ENCODE measurements around the gene ADGRG3. TPM values are rescaled to one million over a fixed set of nuclear protein-coding genes. Genes with fewer than 3 reads are reported as not detected.

The ADGRG3 gene
- total and polyA plus RNA-seq, 2 experiments from 2014 or later, result not detected

DNA sequence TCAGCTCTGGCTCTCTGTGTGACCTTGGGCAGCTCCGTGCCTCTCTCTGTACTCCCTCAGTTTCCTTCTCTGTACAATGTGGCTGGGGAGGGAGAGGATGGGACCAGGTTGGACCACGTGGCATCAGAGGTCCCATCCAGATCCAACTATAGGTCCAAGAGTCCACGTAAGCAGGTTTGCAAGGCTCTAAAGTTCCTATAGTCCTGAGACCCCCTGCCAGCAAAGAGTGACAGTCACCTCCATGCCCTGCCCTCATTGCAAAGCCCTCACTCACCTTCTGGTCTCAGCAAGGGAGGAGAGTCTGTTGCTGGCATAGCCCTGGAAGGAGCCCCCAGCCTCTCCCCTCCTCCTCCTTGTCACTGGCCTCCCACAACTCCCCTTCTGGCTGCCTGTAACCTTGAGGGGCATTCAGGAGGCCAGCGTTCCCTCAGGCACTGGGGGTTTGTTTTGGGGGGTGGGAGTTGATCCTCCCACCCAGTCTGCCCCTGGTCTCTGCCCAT lies 20.4 kb downstream of the ADGRG3 start:
- H4K20me1 ChIP-seq (replicated peaks; ENCODE audit: insufficient read depth), result no peaks in the 10 kb centered on the region
- TF ChIP-seq, protein P1, sequence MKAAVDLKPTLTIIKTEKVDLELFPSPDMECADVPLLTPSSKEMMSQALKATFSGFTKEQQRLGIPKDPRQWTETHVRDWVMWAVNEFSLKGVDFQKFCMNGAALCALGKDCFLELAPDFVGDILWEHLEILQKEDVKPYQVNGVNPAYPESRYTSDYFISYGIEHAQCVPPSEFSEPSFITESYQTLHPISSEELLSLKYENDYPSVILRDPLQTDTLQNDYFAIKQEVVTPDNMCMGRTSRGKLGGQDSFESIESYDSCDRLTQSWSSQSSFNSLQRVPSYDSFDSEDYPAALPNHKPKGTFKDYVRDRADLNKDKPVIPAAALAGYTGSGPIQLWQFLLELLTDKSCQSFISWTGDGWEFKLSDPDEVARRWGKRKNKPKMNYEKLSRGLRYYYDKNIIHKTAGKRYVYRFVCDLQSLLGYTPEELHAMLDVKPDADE (IDR thresholded peaks at IDR 0.05), result no peak
- TF ChIP-seq EZH2 (IDR thresholded peaks at IDR 0.05; ENCODE audit: low read depth, unreplicated experiment) (no peak), POLR2AphosphoS5 (IDR thresholded peaks at IDR 0.05; ENCODE audit: low read depth) (no peak), EZH2phosphoT487 (IDR thresholded peaks at IDR 0.05; ENCODE audit: unreplicated experiment) (no peak), NANOG (IDR thresholded peaks at IDR 0.05; ENCODE audit: borderline replicate concordance) (no peak), STAT1 (IDR thresholded peaks at IDR 0.05; ENCODE audit: unreplicated experiment) (no peak), ZNF331 (CRISPR knock-in tag; IDR thresholded peaks at IDR 0.05; ENCODE audit: low read depth) (no peak), ZNF114 (CRISPR knock-in tag; IDR thresholded peaks at IDR 0.05) (no peak)
- TF ChIP-seq, protein P2, sequence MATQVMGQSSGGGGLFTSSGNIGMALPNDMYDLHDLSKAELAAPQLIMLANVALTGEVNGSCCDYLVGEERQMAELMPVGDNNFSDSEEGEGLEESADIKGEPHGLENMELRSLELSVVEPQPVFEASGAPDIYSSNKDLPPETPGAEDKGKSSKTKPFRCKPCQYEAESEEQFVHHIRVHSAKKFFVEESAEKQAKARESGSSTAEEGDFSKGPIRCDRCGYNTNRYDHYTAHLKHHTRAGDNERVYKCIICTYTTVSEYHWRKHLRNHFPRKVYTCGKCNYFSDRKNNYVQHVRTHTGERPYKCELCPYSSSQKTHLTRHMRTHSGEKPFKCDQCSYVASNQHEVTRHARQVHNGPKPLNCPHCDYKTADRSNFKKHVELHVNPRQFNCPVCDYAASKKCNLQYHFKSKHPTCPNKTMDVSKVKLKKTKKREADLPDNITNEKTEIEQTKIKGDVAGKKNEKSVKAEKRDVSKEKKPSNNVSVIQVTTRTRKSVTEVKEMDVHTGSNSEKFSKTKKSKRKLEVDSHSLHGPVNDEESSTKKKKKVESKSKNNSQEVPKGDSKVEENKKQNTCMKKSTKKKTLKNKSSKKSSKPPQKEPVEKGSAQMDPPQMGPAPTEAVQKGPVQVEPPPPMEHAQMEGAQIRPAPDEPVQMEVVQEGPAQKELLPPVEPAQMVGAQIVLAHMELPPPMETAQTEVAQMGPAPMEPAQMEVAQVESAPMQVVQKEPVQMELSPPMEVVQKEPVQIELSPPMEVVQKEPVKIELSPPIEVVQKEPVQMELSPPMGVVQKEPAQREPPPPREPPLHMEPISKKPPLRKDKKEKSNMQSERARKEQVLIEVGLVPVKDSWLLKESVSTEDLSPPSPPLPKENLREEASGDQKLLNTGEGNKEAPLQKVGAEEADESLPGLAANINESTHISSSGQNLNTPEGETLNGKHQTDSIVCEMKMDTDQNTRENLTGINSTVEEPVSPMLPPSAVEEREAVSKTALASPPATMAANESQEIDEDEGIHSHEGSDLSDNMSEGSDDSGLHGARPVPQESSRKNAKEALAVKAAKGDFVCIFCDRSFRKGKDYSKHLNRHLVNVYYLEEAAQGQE (IDR thresholded peaks at IDR 0.05; ENCODE audit: unreplicated experiment), result no peak
- TF ChIP-seq, protein P3, sequence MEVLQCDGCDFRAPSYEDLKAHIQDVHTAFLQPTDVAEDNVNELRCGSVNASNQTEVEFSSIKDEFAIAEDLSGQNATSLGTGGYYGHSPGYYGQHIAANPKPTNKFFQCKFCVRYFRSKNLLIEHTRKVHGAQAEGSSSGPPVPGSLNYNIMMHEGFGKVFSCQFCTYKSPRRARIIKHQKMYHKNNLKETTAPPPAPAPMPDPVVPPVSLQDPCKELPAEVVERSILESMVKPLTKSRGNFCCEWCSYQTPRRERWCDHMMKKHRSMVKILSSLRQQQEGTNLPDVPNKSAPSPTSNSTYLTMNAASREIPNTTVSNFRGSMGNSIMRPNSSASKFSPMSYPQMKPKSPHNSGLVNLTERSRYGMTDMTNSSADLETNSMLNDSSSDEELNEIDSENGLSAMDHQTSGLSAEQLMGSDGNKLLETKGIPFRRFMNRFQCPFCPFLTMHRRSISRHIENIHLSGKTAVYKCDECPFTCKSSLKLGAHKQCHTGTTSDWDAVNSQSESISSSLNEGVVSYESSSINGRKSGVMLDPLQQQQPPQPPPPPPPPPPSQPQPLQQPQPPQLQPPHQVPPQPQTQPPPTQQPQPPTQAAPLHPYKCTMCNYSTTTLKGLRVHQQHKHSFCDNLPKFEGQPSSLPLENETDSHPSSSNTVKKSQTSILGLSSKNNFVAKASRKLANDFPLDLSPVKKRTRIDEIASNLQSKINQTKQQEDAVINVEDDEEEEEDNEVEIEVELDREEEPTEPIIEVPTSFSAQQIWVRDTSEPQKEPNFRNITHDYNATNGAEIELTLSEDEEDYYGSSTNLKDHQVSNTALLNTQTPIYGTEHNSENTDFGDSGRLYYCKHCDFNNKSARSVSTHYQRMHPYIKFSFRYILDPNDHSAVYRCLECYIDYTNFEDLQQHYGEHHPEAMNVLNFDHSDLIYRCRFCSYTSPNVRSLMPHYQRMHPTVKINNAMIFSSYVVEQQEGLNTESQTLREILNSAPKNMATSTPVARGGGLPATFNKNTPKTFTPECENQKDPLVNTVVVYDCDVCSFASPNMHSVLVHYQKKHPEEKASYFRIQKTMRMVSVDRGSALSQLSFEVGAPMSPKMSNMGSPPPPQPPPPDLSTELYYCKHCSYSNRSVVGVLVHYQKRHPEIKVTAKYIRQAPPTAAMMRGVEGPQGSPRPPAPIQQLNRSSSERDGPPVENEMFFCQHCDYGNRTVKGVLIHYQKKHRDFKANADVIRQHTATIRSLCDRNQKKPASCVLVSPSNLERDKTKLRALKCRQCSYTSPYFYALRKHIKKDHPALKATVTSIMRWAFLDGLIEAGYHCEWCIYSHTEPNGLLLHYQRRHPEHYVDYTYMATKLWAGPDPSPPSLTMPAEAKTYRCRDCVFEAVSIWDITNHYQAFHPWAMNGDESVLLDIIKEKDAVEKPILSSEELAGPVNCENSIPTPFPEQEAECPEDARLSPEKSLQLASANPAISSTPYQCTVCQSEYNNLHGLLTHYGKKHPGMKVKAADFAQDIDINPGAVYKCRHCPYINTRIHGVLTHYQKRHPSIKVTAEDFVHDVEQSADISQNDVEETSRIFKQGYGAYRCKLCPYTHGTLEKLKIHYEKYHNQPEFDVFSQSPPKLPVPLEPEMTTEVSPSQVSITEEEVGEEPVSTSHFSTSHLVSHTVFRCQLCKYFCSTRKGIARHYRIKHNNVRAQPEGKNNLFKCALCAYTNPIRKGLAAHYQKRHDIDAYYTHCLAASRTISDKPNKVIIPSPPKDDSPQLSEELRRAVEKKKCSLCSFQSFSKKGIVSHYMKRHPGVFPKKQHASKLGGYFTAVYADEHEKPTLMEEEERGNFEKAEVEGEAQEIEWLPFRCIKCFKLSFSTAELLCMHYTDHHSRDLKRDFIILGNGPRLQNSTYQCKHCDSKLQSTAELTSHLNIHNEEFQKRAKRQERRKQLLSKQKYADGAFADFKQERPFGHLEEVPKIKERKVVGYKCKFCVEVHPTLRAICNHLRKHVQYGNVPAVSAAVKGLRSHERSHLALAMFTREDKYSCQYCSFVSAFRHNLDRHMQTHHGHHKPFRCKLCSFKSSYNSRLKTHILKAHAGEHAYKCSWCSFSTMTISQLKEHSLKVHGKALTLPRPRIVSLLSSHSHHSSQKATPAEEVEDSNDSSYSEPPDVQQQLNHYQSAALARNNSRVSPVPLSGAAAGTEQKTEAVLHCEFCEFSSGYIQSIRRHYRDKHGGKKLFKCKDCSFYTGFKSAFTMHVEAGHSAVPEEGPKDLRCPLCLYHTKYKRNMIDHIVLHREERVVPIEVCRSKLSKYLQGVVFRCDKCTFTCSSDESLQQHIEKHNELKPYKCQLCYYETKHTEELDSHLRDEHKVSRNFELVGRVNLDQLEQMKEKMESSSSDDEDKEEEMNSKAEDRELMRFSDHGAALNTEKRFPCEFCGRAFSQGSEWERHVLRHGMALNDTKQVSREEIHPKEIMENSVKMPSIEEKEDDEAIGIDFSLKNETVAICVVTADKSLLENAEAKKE (CRISPR knock-in tag; IDR thresholded peaks at IDR 0.05), result no peak
- TF ChIP-seq, protein P4, sequence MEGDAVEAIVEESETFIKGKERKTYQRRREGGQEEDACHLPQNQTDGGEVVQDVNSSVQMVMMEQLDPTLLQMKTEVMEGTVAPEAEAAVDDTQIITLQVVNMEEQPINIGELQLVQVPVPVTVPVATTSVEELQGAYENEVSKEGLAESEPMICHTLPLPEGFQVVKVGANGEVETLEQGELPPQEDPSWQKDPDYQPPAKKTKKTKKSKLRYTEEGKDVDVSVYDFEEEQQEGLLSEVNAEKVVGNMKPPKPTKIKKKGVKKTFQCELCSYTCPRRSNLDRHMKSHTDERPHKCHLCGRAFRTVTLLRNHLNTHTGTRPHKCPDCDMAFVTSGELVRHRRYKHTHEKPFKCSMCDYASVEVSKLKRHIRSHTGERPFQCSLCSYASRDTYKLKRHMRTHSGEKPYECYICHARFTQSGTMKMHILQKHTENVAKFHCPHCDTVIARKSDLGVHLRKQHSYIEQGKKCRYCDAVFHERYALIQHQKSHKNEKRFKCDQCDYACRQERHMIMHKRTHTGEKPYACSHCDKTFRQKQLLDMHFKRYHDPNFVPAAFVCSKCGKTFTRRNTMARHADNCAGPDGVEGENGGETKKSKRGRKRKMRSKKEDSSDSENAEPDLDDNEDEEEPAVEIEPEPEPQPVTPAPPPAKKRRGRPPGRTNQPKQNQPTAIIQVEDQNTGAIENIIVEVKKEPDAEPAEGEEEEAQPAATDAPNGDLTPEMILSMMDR (conservative IDR thresholded peaks at IDR 0.05; ENCODE audit: low read depth in 2 of 2), result no peak
- DNase-seq (ENCODE audit: low spot score) (no peak), ATAC-seq (no peak)
- Mint-ChIP-seq H3K27ac (no peak overlapping the region), H3K9me3 (no peaks in the 10 kb centered on the region), H3K27me3 (ENCODE audit: insufficient read depth, low read depth, poor library complexity) (peaks cover 8% of the 10 kb centered on the region), H3K36me3 (ENCODE audit: low read depth) (no peaks in the 10 kb centered on the region), H3K4me1 (peaks cover 12% of the 10 kb centered on the region), H3K4me3 (no peak overlapping the region)
- H3K36me3 ChIP-seq (ENCODE audit: insufficient read depth), result no peaks in the 10 kb centered on the region
- no peaks in the 10 kb centered on the region for H3K79me2 ChIP-seq (replicated peaks; ENCODE audit: insufficient read depth)
- no peaks in the 10 kb centered on the region for H3K4me1 ChIP-seq (ENCODE audit: insufficient read depth)
- H3K27ac ChIP-seq (ENCODE audit: low read depth), result no peak overlapping the region
- H3K27me3 ChIP-seq (ENCODE audit: insufficient read depth), result no peaks in the 10 kb centered on the region
- no peaks in the 10 kb centered on the region for H3K9me2 ChIP-seq (ENCODE audit: insufficient read depth)
- H2AFZ ChIP-seq, result no peak overlapping the region; the same call in 1 of the 2 replicates
- no peak overlapping the region for H3K4me2 ChIP-seq
- no peaks in the 10 kb centered on the region for H3F3A ChIP-seq (replicated peaks; ENCODE audit: low read depth)
- H3K4me3 ChIP-seq, result no peak overlapping the region

All from GM23338 (cell line).